Measurements from ENCODE around the gene PPP1R1B. TPM values are rescaled to one million over a fixed set of nuclear protein-coding genes. Genes with fewer than 3 reads are reported as not detected.

Gene PPP1R1B
- total RNA-seq, 1 experiment from 2014 or later = 8.3 TPM

GRCh38 chr17:39674179-39674578 is 47.4 kb downstream of the PPP1R1B start:
- peak overlapping the region; percentile 1 for H3K27ac Mint-ChIP-seq (ENCODE audit: unreplicated experiment)
- H3K36me3 Mint-ChIP-seq (ENCODE audit: insufficient read depth, unreplicated experiment) = peaks cover 79% of the 10 kb centered on the region
- CTCF ChIA-PET = interaction anchor here (0.7 to 161.2 kb wide), 33 partner anchors 41 to 946 kb away, joined by 3 to 42089 read pairs (median 16); partner anchors contain the start of genes ERBB2, GRB7, GSDMA and GSDMB
- intact Hi-C loops (cut with micrococcal nuclease; ENCODE audit: unreplicated experiment) = no loop called here
- H3K9me3 Mint-ChIP-seq (ENCODE audit: low read depth, unreplicated experiment) = no peaks in the 10 kb centered on the region
- peaks cover 74% of the 10 kb centered on the region for H3K4me1 Mint-ChIP-seq (ENCODE audit: low read depth, unreplicated experiment)
- H3K27me3 Mint-ChIP-seq (ENCODE audit: unreplicated experiment) = peaks cover 28% of the 10 kb centered on the region
- H3K4me3 Mint-ChIP-seq (ENCODE audit: low read depth, unreplicated experiment) = no peak overlapping the region
- BruUV-seq (replicated peaks) = no TSS peak
- DNase-seq = peak; percentile 86
- no peak for TF ChIP-seq CTCF (IDR thresholded peaks at IDR 0.05; ENCODE audit: unreplicated experiment)

- Mint-ChIP-seq H3K4me3 (ENCODE audit: low read depth, unreplicated experiment) (peak overlapping the region; percentile 19), H3K27ac (ENCODE audit: unreplicated experiment) (peak overlapping the region; percentile 62), H3K27me3 (ENCODE audit: unreplicated experiment) (peaks cover 21% of the 10 kb centered on the region), H3K4me1 (ENCODE audit: low read depth, unreplicated experiment) (peaks cover 81% of the 10 kb centered on the region), H3K9me3 (ENCODE audit: low read depth, unreplicated experiment) (no peaks in the 10 kb centered on the region), H3K36me3 (ENCODE audit: insufficient read depth, unreplicated experiment) (peaks cover 82% of the 10 kb centered on the region)
- peak; percentile 100 for DNase-seq
- BruUV-seq (replicated peaks) = no TSS peak
- CTCF ChIA-PET = interaction anchor here (0.6 to 161.2 kb wide), 63 partner anchors 40 to 1398 kb away, joined by 3 to 42089 read pairs (median 6); partner anchors contain the start of genes CDK12, ERBB2, GRB7 and GSDMA
- intact Hi-C loops (cut with micrococcal nuclease; ENCODE audit: unreplicated experiment) = no loop called here
- TF ChIP-seq CTCF (IDR thresholded peaks at IDR 0.05; ENCODE audit: unreplicated experiment) = no peak
Measured at GRCh38 chr17:39674702-39675389, 48.1 kb downstream of the PPP1R1B start.

GRCh38 chr17:39675390-39676082 is 48.8 kb downstream of the PPP1R1B start:
- Mint-ChIP-seq H3K4me1 (ENCODE audit: low read depth, unreplicated experiment) (peaks cover 88% of the 10 kb centered on the region), H3K36me3 (ENCODE audit: insufficient read depth, unreplicated experiment) (peaks cover 82% of the 10 kb centered on the region), H3K27me3 (ENCODE audit: unreplicated experiment) (peaks cover 14% of the 10 kb centered on the region), H3K9me3 (ENCODE audit: low read depth, unreplicated experiment) (no peaks in the 10 kb centered on the region), H3K27ac (ENCODE audit: unreplicated experiment) (peak overlapping the region; percentile 62), H3K4me3 (ENCODE audit: low read depth, unreplicated experiment) (peak overlapping the region; percentile 19)
- peak; percentile 96 for DNase-seq
- no peak for TF ChIP-seq CTCF (IDR thresholded peaks at IDR 0.05; ENCODE audit: unreplicated experiment)
- CTCF ChIA-PET = interaction anchor here (0.6 to 161.2 kb wide), 63 partner anchors 39 to 1324 kb away, joined by 3 to 42089 read pairs (median 6); partner anchors contain the start of genes CDK12, ERBB2, GRB7 and GSDMA
- TSS peak; percentile 80 for BruUV-seq (replicated peaks)
- intact Hi-C loops (cut with micrococcal nuclease; ENCODE audit: unreplicated experiment) = loop anchor here (1.0 kb wide), 8 partner anchors 7 to 284 kb away; partner anchors contain the start of genes MIEN1 and PNMT

GRCh38 chr17:39676198-39676819 is 49.6 kb downstream of the PPP1R1B start:
- CTCF ChIA-PET = interaction anchor here (0.6 to 161.2 kb wide), 47 partner anchors 39 to 1324 kb away, joined by 3 to 42089 read pairs (median 7); partner anchors contain the start of genes ERBB2, GRB7, GSDMA and GSDMB
- no peak for TF ChIP-seq CTCF (IDR thresholded peaks at IDR 0.05; ENCODE audit: unreplicated experiment)
- H3K4me1 Mint-ChIP-seq (ENCODE audit: low read depth, unreplicated experiment) = peaks cover 91% of the 10 kb centered on the region
- peaks cover 78% of the 10 kb centered on the region for H3K36me3 Mint-ChIP-seq (ENCODE audit: insufficient read depth, unreplicated experiment)
- H3K4me3 Mint-ChIP-seq (ENCODE audit: low read depth, unreplicated experiment) = peak overlapping the region; percentile 3
- peaks cover 6% of the 10 kb centered on the region for H3K27me3 Mint-ChIP-seq (ENCODE audit: unreplicated experiment)
- peak overlapping the region; percentile 62 for H3K27ac Mint-ChIP-seq (ENCODE audit: unreplicated experiment)
- intact Hi-C loops (cut with micrococcal nuclease; ENCODE audit: unreplicated experiment) = loop anchor here (1.0 kb wide), 8 partner anchors 8 to 283 kb away; partner anchors contain the start of genes MIEN1 and PNMT
- BruUV-seq (replicated peaks) = TSS peak; percentile 20
- peak; percentile 100 for DNase-seq
- no peaks in the 10 kb centered on the region for H3K9me3 Mint-ChIP-seq (ENCODE audit: low read depth, unreplicated experiment)
